Panc1 (cell line): ENCODE data around the gene DPYSL5.

Experiments used
- POLR2AphosphoS5 ChIP-seq: IDR thresholded peaks from 2 replicates; pipeline ENCODE4 v1.6.1; 2012; ENCODE audit warnings: mild to moderate bottlenecking, low read depth, low read length, moderate library complexity
- REST ChIP-seq, 2 experiments: IDR thresholded peaks; 2 replicates each; pipeline ENCODE4 v1.6.1; 2011 to 2012; ENCODE audit warnings: low read depth in 2 of 2, control low read depth in 1 of 2, low read length in 1 of 2, mild to moderate bottlenecking in 1 of 2, moderate library complexity in 1 of 2; ENCODE audit not compliant: insufficient read depth in 1 of 2
- TF ChIP-seq, protein P1 (sequence below): fragments of 450-650 bp; IDR thresholded peaks from 2 replicates; pipeline ENCODE4 v1.5.1; 2017; ENCODE audit warnings: mild to moderate bottlenecking

DNA sequence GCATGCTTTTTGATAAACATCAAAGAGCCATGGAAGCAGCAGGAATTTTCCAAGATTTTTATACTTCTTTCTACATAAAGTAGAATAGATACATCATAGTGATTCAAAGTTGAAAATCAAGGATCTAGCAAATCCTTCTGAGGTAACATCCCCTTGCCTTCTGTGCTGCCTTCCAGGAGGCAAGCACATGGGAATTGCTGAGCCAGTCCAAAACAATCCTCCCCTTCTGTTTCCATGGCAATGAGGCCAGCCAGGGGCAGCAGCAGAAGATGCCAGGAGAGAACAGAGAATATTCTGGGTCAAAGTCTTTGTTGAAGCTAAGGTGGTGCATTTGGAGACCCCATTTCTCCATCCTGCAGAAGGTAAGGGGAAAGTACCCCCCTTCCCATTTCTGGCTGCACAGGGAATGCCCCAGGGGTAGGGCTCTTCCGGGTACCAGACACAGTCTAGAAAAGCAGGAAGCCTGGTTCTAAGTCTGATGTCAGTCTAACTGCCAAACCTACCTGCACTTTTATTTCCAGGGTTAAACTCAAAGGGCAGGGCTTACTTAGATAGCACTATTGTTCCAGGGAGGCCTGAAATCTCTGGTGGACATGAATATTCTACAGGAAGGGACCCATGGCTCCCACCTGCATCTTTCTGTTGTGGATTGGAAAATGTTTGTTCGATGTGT is 40.0 kb upstream of the DPYSL5 start:
- TF ChIP-seq, protein P1, sequence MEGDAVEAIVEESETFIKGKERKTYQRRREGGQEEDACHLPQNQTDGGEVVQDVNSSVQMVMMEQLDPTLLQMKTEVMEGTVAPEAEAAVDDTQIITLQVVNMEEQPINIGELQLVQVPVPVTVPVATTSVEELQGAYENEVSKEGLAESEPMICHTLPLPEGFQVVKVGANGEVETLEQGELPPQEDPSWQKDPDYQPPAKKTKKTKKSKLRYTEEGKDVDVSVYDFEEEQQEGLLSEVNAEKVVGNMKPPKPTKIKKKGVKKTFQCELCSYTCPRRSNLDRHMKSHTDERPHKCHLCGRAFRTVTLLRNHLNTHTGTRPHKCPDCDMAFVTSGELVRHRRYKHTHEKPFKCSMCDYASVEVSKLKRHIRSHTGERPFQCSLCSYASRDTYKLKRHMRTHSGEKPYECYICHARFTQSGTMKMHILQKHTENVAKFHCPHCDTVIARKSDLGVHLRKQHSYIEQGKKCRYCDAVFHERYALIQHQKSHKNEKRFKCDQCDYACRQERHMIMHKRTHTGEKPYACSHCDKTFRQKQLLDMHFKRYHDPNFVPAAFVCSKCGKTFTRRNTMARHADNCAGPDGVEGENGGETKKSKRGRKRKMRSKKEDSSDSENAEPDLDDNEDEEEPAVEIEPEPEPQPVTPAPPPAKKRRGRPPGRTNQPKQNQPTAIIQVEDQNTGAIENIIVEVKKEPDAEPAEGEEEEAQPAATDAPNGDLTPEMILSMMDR, result no peak
- no peak for TF ChIP-seq REST (IDR thresholded peaks at IDR 0.05; ENCODE audit: insufficient read depth in 1 of 2, low read depth in 2 of 2, low read length in 1 of 2)
- no peak for TF ChIP-seq POLR2AphosphoS5
